GM12873 (cell line): Measurements from ENCODE around the gene PALM.

ENCODE experiments used
- TF ChIP-seq, protein P1 (sequence below): IDR thresholded peaks from 2 replicates; pipeline ENCODE4 v1.5.1; 2012; ENCODE audit warnings: low read depth, mild to moderate bottlenecking, moderate library complexity, low read length, control low read depth; ENCODE audit not compliant: insufficient read depth; ENCODE audit errors: missing control alignments

Gene PALM

DNA sequence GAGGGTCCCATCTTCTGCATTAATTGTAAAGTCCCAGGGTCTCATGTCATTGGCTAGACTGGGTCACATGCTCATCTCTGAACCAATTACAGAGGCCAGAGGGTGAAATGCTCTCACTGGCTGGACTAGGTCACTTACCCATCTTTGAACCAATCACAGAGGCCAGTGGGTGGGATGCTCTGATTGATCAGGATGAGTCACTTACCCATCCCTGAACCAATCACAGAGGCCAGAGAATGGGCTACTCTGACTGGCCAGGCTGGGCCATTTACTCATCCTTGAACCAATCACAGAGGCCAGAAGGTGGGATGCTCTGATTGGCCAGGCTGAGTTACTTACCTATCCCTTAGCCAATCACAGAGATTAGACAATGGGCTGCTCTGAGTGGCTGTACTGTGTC lies 47.5 kb downstream of the PALM start:
- TF ChIP-seq, protein P1, sequence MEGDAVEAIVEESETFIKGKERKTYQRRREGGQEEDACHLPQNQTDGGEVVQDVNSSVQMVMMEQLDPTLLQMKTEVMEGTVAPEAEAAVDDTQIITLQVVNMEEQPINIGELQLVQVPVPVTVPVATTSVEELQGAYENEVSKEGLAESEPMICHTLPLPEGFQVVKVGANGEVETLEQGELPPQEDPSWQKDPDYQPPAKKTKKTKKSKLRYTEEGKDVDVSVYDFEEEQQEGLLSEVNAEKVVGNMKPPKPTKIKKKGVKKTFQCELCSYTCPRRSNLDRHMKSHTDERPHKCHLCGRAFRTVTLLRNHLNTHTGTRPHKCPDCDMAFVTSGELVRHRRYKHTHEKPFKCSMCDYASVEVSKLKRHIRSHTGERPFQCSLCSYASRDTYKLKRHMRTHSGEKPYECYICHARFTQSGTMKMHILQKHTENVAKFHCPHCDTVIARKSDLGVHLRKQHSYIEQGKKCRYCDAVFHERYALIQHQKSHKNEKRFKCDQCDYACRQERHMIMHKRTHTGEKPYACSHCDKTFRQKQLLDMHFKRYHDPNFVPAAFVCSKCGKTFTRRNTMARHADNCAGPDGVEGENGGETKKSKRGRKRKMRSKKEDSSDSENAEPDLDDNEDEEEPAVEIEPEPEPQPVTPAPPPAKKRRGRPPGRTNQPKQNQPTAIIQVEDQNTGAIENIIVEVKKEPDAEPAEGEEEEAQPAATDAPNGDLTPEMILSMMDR = no peak

DNA sequence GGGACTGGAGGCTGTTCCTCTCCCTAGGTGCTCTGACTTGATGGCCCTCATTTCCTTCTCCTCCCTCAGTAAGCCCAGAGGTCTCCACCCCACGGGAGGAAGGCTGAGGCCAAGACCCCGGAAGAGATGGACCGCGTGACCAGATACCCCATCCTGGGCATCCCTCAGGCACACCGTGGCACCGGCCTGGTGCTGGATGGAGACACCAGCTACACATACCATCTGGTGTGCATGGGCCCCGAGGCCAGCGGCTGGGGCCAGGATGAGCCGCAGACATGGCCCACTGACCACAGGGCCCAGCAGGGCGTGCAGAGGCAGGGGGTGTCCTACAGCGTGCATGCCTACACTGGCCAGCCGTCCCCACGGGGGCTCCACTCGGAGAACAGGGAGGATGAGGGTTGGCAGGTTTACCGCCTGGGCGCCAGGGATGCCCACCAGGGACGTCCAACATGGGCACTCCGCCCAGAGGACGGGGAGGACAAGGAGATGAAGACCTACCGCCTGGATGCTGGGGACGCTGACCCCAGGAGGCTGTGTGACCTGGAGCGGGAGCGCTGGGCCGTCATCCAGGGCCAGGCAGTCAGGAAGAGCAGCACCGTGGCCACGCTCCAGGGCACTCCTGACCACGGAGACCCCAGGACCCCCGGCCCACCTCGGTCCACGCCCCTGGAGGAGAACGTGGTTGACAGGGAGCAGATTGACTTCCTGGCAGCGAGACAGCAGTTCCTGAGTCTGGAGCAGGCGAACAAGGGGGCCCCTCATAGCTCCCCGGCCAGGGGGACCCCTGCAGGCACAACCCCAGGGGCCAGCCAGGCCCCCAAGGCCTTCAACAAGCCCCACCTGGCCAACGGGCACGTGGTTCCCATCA lies 48.3 kb downstream of the PALM start:
- TF ChIP-seq, protein P1 = no peak

DNA sequence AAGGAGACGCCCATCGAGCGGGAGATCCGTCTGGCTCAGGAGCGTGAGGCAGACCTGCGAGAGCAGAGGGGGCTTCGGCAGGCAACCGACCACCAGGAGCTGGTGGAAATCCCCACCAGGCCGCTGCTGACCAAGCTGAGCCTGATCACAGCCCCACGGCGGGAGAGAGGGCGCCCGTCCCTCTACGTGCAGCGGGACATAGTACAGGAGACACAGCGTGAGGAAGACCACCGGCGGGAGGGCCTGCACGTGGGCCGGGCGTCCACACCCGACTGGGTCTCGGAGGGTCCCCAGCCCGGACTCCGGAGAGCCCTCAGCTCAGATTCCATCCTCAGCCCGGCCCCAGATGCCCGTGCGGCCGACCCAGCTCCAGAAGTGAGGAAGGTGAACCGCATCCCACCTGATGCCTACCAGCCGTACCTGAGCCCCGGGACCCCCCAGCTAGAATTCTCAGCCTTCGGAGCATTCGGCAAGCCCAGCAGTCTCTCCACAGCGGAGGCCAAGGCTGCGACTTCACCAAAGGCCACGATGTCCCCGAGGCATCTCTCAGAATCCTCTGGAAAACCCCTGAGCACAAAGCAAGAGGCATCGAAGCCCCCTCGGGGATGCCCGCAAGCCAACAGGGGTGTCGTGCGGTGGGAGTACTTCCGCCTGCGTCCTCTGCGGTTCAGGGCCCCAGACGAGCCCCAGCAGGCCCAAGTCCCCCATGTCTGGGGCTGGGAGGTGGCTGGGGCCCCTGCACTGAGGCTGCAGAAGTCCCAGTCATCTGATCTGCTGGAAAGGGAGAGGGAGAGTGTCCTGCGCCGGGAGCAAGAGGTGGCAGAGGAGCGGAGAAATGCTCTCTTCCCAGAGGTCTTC lies 49.3 kb downstream of the PALM start:
- TF ChIP-seq, protein P1 = no peak

DNA sequence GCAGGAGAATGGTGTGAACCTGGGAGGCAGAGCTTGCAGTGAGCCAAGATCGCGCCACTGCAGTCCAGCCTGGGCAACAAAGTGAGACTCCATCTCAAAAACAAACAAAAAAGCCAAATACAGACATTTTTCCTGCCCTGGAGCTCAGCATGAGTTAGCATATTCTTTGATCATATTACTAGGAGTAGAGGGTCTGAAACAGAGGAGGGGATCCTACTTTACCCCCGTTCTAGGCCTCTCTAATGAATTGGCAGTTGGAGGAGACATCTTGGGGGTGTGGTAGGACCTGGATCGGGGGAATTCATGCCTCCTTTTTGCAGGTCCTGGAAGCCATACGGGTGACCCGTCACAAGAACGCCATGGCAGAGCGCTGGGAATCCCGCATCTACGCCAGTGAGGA lies 54.4 kb downstream of the PALM start:
- TF ChIP-seq, protein P1 = no peak

DNA sequence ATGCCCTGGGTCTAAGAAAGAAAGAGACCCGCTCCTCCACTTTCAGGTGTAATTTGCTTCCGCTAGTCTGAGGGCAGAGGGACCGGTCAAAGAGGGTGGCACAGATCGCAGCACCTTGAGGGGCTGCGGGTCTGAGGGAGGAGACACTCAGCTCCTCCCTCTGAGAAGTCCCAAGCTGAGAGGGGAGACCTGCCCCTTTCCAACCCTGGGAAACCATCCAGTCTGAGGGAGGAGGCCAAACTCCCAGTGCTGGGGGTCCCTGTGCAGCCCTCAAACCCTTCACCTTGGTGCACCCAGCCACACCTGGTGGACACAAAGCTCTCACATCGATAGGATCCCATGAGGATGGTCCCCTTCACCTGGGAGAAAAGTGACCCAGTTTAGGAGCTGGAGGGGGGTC lies 55.1 kb downstream of the PALM start:
- TF ChIP-seq, protein P1 = no peak

DNA sequence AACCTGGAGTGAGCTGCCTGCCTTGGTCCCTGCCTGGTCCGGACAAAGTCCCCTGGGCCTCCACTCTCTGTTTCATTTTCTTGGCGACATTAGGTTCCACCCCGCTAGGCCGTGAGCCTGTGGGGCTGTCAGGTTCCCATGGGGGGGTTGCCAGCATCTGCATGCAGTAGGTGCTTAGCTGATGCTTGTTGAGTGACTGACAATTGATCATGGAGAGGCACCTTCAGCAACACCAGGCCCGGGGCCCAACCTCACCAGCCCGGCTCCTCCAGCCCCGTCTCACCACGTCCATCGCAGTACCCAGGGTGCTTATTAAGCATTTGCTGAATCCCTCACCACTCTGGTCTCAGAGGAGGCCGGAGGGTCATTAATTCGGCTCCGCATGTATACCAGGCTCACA lies 55.6 kb downstream of the PALM start:
- TF ChIP-seq, protein P1 = no peak

DNA sequence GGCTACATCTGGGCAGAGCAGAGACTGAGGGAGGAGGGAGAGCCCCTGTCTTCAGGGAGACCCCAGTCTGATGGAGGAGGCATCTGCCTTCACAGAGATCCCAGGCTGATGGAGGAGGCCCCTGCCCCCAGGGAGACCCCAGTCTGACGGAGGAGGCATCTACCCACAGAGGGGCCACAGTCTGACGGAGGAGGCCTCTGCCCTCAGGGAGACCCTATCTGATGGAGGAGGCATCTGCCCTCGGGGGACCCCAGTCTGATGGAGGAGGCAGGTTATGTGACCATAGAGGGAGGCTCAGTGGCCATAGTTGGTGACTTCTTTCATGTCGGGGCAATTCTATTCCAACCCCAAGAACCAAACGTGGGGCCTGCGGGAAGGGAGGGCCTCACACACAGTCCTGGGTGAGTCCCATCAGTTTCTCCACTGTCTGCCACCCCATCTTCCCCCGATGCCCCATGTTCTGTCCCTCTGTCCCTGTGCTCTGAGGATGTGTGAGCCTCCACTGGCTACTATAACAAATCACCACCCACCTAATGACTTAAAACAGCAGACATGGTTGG lies 56.5 kb downstream of the PALM start:
- TF ChIP-seq, protein P1 = no peak
